Astrocyte (in vitro differentiated cells and primary cell): Measurements from ENCODE around the gene ISG20L2.

ENCODE experiments used
- EZH2 ChIP-seq: IDR thresholded peaks from 2 replicates; pipeline ENCODE4 v1.6.1; 2012; ENCODE audit warnings: mild to moderate bottlenecking, low read length, inconsistent platforms; ENCODE audit not compliant: insufficient read depth
- TF ChIP-seq, protein P1 (sequence below): IDR thresholded peaks from 2 replicates; pipeline ENCODE4 v1.5.1; 2011; ENCODE audit warnings: low read depth, mild to moderate bottlenecking, inconsistent platforms, low read length, moderate library complexity; ENCODE audit not compliant: insufficient read depth

DNA sequence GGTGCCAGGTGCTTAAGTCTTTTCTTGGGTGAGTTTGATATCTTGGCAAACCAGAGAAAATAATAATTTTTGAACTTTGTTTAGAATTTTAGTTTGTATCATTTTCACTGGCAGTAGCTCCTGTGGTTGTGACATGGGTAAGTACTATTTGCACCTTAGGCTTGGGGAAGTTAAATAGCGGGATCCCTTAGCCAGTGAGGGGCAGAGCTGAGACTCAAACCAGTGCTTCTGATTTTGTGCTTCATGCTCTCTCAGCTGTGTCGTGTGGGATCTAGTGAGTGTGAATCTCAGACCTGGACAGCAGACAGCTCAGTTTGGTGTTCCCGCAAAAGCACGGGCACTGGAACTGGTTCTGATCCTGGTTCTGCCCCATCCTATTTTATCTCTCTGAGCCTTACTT, 48.4 kb upstream of the ISG20L2 start:
- TF ChIP-seq EZH2: no peak
- TF ChIP-seq, protein P1, sequence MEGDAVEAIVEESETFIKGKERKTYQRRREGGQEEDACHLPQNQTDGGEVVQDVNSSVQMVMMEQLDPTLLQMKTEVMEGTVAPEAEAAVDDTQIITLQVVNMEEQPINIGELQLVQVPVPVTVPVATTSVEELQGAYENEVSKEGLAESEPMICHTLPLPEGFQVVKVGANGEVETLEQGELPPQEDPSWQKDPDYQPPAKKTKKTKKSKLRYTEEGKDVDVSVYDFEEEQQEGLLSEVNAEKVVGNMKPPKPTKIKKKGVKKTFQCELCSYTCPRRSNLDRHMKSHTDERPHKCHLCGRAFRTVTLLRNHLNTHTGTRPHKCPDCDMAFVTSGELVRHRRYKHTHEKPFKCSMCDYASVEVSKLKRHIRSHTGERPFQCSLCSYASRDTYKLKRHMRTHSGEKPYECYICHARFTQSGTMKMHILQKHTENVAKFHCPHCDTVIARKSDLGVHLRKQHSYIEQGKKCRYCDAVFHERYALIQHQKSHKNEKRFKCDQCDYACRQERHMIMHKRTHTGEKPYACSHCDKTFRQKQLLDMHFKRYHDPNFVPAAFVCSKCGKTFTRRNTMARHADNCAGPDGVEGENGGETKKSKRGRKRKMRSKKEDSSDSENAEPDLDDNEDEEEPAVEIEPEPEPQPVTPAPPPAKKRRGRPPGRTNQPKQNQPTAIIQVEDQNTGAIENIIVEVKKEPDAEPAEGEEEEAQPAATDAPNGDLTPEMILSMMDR: no peak
